CD4-positive, alpha-beta memory T cell (primary cell): Measurements from ENCODE around the gene SOX18. TPM values are rescaled to one million over a fixed set of nuclear protein-coding genes. Genes with fewer than 3 reads are reported as not detected.
"Not testable (repeated sequence)": the region's sequence is repeated elsewhere in the genome, so short reads cannot be mapped to it uniquely, and the experiment has no call there.

Experiments used
- CTCF ChIA-PET: fragments of 350-600 bp; sonication (Branson Sonifier 250); formaldehyde crosslinking; loops from one replicate; lab custom pipeline; 2021; ENCODE audit warnings: inconsistent platforms; ENCODE audit not compliant: partially characterized antibody; lab: Charles Lee
- POLR2A ChIA-PET: fragments of 350-600 bp; sonication (Branson Sonifier 250); formaldehyde crosslinking; loops from one replicate; lab custom pipeline; 2021; ENCODE audit not compliant: partially characterized antibody; lab: Charles Lee
- DNase-seq, 5 donors: peaks; one replicate each; pipeline versions ENCODE4 v3.0.0 to v3.0.0-alpha.2; 2020 to 2022; ENCODE audit warnings: mixed read lengths in 1 of 5
- H3K27ac ChIP-seq: one replicate; pipeline ENCODE4 v1.7.0; 2013; ENCODE audit warnings: low read depth, low read length
- H3K27me3 ChIP-seq: 2 replicates; pipeline ENCODE4 v1.7.0; 2013; ENCODE audit warnings: mild to moderate bottlenecking, low read length, moderate library complexity; ENCODE audit not compliant: insufficient read depth
- H3K36me3 ChIP-seq: 2 replicates; pipeline ENCODE4 v1.7.0; 2013; ENCODE audit warnings: mild to moderate bottlenecking, low read length, moderate library complexity; ENCODE audit not compliant: insufficient read depth
- H3K4me1 ChIP-seq: 2 replicates; pipeline ENCODE4 v1.7.0; 2013; ENCODE audit warnings: mild to moderate bottlenecking, low read length, moderate library complexity; ENCODE audit not compliant: insufficient read depth
- H3K4me3 ChIP-seq, 2 donors: one replicate each; pipeline ENCODE4 v1.7.0; 2013; ENCODE audit warnings: low read length in 2 of 2, mild to moderate bottlenecking in 1 of 2
- H3K9me3 ChIP-seq, 2 donors: one replicate each; pipeline ENCODE4 v1.7.0; 2013; ENCODE audit warnings: low read length in 2 of 2, control low read depth in 1 of 2; ENCODE audit not compliant: control insufficient read depth in 1 of 2
- H3K27ac Mint-ChIP-seq, 7 donors: one replicate each; pipeline ENCODE4 v1.8.0; 2020 to 2021; ENCODE audit warnings: mixed read lengths in 7 of 7, mild to moderate bottlenecking in 6 of 7, inconsistent platforms in 3 of 7, moderate library complexity in 3 of 7
- H3K27me3 Mint-ChIP-seq, 2 donors: one replicate each; pipeline ENCODE4 v1.8.0; 2020 to 2021; ENCODE audit warnings: mixed read lengths in 2 of 2
- H3K36me3 Mint-ChIP-seq, 2 donors: one replicate each; pipeline ENCODE4 v1.8.0; 2020 to 2021; ENCODE audit warnings: mixed read lengths in 2 of 2, inconsistent platforms in 1 of 2, mild to moderate bottlenecking in 1 of 2
- H3K4me1 Mint-ChIP-seq, 4 donors: one replicate each; pipeline ENCODE4 v1.8.0; 2020 to 2021; ENCODE audit warnings: mixed read lengths in 4 of 4, mild to moderate bottlenecking in 1 of 4
- H3K4me3 Mint-ChIP-seq, 8 donors: one replicate each; pipeline ENCODE4 v1.8.0; 2020 to 2021; ENCODE audit warnings: mixed read lengths in 8 of 8, mild to moderate bottlenecking in 7 of 8, moderate library complexity in 6 of 8, inconsistent platforms in 3 of 8
- H3K9me3 Mint-ChIP-seq, 8 donors: one replicate each; pipeline ENCODE4 v1.8.0; 2020 to 2021; ENCODE audit warnings: mixed read lengths in 8 of 8, mild to moderate bottlenecking in 5 of 8, inconsistent platforms in 3 of 8, moderate library complexity in 1 of 8
- intact Hi-C: fragments of 100-400 bp; cut with micrococcal nuclease; formaldehyde crosslinking; loops from one replicate; pipeline ENCODE4 v1.15.1; 2023
- polyA plus RNA-seq, 2 donors: library from polyadenylated mRNA; unstranded; fragments of 300-500 nt; fragmentation: Illumina TruSeq; gene quantifications; one replicate each; pipeline ENCODE4 v1.2.3, GENCODE V29; 2021
- total RNA-seq, 2 experiments: library from RNA; stranded (reverse); gene quantifications; one replicate each; pipeline ENCODE4 v1.2.3, GENCODE V29; 2021

The SOX18 gene
- total and polyA plus RNA-seq, 4 experiments from 2014 or later = not detected

DNA sequence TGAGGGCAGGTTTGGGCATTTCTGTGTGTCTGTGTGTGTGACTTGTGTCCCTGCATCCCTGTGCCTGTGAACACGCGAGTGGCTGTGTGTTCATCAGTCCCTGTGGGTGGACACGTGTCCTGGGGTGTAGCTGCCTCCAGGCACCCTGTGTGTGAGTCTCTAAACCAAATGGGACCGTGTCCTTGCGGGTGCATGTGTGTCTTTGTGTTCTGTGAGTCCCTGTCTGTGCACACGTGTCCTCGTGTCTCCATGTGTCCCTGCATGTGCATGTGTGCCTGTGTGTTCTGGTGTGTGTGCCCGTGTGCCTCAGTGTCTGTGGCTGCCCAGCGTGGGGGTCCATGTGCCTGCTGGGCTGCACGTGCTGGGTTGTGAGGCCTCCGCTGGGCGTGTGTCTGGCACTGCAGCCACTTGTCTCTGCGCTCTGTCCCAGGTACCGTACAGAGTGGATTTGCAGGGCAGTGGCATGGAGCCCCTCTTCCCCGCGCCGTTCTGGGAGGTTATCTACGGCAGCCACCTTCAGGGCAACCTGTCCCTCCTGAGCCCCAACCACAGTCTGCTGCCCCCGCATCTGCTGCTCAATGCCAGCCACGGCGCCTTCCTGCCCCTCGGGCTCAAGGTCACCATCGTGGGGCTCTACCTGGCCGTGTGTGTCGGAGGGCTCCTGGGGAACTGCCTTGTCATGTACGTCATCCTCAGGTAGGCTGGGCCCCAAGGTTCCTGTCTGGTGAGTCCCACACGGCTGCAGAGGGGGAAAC, 43.0 kb upstream of the SOX18 start:
- H3K36me3 ChIP-seq = no peaks in the 10 kb centered on the region
- intact Hi-C loops = no loop called here
- no peak overlapping the region for H3K4me3 ChIP-seq
- Mint-ChIP-seq H3K4me3 (peak overlapping the region in 1 of 8 donors; percentile 49), H3K9me3 (peaks cover 0 to 6% (median 3%) of the 10 kb centered on the region in 8 donors), H3K4me1 (peaks cover 5 to 9% (median 8%) of the 10 kb centered on the region in 4 donors), H3K36me3 (peaks cover 2 to 5% of the 10 kb centered on the region in 2 donors), H3K27me3 (no peaks in the 10 kb centered on the region), H3K27ac (no peak overlapping the region)
- no peaks in the 10 kb centered on the region for H3K9me3 ChIP-seq
- no peak overlapping the region for H3K27ac ChIP-seq
- no peaks in the 10 kb centered on the region for H3K27me3 ChIP-seq
- CTCF ChIA-PET = interaction anchor here (0.9 kb wide), 1 partner anchor 9 kb away, joined by 3 read pairs; the partner anchor contains the start of gene LKAAEAR1
- POLR2A ChIA-PET = no interaction called here
- DNase-seq = no peak
- H3K4me1 ChIP-seq = no peaks in the 10 kb centered on the region

DNA sequence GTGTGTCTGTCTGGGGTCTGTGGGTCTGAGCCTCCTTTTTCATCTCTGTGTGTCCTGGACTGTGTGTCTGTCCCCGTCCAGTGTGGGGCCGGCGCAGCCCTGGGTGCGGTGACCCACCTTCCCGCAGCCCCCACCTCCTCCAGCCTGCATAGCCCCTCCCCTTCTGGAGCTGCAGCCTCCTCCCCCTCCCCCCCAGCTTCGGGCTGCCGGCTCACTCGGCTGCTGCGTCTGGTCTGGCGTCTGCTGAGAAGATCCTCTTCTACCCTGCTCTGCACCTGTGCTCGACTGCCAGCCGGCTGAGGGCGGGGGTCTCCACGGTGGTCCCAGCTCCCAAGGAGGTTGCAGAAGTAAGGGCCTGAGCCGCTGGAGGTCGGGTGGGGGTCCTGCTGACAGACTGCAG, 42.3 kb upstream of the SOX18 start:
- no peak overlapping the region for H3K27ac ChIP-seq
- H3K4me1 ChIP-seq = no peaks in the 10 kb centered on the region
- peak in 1 of 5 donors; percentile 26 for DNase-seq
- POLR2A ChIA-PET = no interaction called here
- no peak overlapping the region for H3K4me3 Mint-ChIP-seq
- no peak overlapping the region for H3K4me3 ChIP-seq
- H3K9me3 Mint-ChIP-seq = peaks cover 0 to 7% (median 3%) of the 10 kb centered on the region in 8 donors
- no peaks in the 10 kb centered on the region for H3K9me3 ChIP-seq
- CTCF ChIA-PET = no interaction called here
- peak overlapping the region in 2 of 7 donors; percentile 13 to 37 for H3K27ac Mint-ChIP-seq
- H3K36me3 Mint-ChIP-seq = peaks cover under 1 to 2% of the 10 kb centered on the region in 2 donors
- no peaks in the 10 kb centered on the region for H3K27me3 ChIP-seq
- no peaks in the 10 kb centered on the region for H3K36me3 ChIP-seq
- intact Hi-C loops = no loop called here
- peaks cover 5 to 9% (median 6%) of the 10 kb centered on the region in 4 donors for H3K4me1 Mint-ChIP-seq
- H3K27me3 Mint-ChIP-seq = no peaks in the 10 kb centered on the region

DNA sequence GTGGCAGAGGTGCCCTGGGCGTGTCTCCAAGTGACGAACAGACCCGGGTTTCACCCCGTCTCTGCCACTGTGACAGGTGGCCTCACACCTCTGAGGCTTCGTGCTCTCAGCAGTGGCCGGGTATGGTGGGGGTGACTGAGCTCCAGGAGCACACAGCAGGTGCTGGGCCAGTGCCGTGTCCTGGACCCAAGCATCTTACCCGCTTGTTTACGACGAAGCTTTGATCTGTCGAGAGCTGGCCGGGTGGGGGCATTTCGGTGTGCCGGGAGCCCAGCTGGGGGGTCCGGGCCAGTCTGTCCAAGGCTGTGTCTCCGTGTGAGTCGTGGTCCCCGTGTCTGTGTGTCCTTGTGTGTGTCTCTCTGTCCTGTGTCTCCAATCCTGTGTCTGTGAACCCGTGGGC, 41.9 kb upstream of the SOX18 start:
- H3K4me3 ChIP-seq = no peak overlapping the region
- H3K9me3 ChIP-seq = no peaks in the 10 kb centered on the region
- no peaks in the 10 kb centered on the region for H3K27me3 ChIP-seq
- peaks cover 4 to 6% (median 5%) of the 10 kb centered on the region in 4 donors for H3K4me1 Mint-ChIP-seq
- H3K27ac Mint-ChIP-seq = peak overlapping the region in 2 of 7 donors; percentile 13 to 37
- no peak overlapping the region for H3K4me3 Mint-ChIP-seq
- ChIA-PET CTCF (no interaction called here), POLR2A (no interaction called here)
- no peaks in the 10 kb centered on the region for H3K4me1 ChIP-seq
- no peaks in the 10 kb centered on the region for H3K36me3 Mint-ChIP-seq
- no peaks in the 10 kb centered on the region for H3K36me3 ChIP-seq
- intact Hi-C loops = no loop called here
- H3K9me3 Mint-ChIP-seq = peaks cover 0 to 12% (median 3%) of the 10 kb centered on the region in 8 donors
- no peak for DNase-seq
- no peak overlapping the region for H3K27ac ChIP-seq
- no peaks in the 10 kb centered on the region for H3K27me3 Mint-ChIP-seq

DNA sequence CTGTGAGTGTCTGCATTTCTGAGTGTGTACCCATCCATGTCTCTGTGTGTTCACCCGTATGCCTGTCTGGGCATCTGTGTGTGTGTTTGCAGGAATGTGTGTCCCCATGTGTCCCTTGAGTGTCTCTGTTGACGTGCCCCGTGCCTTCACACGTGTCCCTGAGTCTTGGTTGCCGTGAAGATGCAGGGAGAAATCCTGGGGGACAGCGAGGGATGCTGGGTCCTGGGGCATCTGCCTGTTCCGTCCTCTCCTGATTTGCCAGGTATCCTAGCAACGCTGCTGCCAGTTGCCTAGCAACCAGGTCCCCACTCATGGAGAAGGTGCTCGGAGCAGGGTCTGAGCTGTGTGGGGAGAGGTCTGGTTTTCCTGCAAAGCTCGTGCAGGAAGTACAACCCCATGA, 40.7 kb upstream of the SOX18 start:
- Histone ChIP-seq H3K4me3 (no peak overlapping the region), H3K9me3 (no peaks in the 10 kb centered on the region), H3K36me3 (no peaks in the 10 kb centered on the region), H3K27ac (no peak overlapping the region), H3K27me3 (no peaks in the 10 kb centered on the region), H3K4me1 (no peaks in the 10 kb centered on the region)
- Mint-ChIP-seq H3K4me3 (no peak overlapping the region), H3K36me3 (no peaks in the 10 kb centered on the region), H3K27ac (no peak overlapping the region), H3K4me1 (peaks cover 0 to 6% (median 5%) of the 10 kb centered on the region in 4 donors), H3K27me3 (no peaks in the 10 kb centered on the region), H3K9me3 (peaks cover 0 to 14% (median 3%) of the 10 kb centered on the region in 8 donors)
- intact Hi-C loops = no loop called here
- ChIA-PET POLR2A (no interaction called here), CTCF (interaction anchor here (1.4 kb wide), 1 partner anchor 31 kb away, joined by 3 read pairs; no protein-coding TSS in a partner anchor)
- no peak for DNase-seq

DNA sequence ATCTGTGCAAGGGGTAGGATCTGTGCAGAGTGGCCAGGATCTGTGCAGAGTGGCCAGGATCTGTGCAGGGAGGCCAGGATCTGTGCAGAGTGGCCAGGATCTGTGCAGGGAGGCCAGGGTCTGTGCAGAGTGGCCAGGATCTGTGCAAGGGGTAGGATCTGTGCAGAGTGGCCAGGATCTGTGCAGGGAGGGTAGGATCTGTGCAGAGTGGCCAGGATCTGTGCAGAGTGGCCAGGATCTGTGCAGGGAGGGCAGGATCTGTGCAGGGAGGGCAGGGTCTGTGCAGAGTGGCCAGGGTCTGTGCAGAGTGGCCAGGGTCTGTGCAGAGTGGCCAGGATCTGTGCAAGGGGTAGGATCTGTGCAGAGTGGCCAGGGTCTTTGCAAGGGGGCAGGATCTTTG, 39.1 kb upstream of the SOX18 start:
- H3K27me3 Mint-ChIP-seq, POLR2A ChIA-PET, H3K9me3 ChIP-seq, H3K36me3 ChIP-seq, H3K27me3 ChIP-seq, H3K36me3 Mint-ChIP-seq, CTCF ChIA-PET, H3K27ac ChIP-seq, H3K4me3 ChIP-seq, intact Hi-C loops, H3K4me1 ChIP-seq, H3K27ac Mint-ChIP-seq, DNase-seq, H3K4me3 Mint-ChIP-seq: not testable (repeated sequence)
- Mint-ChIP-seq H3K9me3 (peaks cover 0 to 14% (median 3%) of the 10 kb centered on the region in 8 donors), H3K4me1 (peaks cover 6 to 15% (median 8%) of the 10 kb centered on the region in 4 donors)

DNA sequence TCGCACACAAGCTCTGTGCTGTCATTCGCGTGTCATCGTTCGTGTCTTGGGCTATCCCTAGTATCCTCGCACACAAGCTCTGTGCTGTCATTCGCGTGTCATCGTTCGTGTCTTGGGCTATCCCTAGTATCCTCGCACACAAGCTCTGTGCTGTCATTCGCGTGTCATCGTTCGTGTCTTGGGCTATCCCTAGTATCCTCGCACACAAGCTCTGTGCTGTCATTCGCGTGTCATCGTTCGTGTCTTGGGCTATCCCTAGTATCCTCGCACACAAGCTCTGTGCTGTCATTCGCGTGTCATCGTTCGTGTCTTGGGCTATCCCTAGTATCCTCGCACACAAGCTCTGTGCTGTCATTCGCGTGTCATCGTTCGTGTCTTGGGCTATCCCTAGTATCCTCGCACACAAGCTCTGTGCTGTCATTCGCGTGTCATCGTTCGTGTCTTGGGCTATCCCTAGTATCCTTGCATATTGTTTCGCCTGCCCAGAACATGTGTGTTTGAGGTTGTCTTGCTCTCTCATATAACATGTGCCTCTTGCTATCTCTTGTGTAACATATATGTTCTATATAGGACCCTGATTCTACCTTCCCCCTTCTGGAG, 37.9 kb upstream of the SOX18 start:
- H3K36me3 ChIP-seq, DNase-seq, H3K27me3 Mint-ChIP-seq, H3K4me3 ChIP-seq, intact Hi-C loops, POLR2A ChIA-PET, H3K36me3 Mint-ChIP-seq, H3K27ac ChIP-seq, H3K27ac Mint-ChIP-seq, H3K9me3 ChIP-seq, H3K4me3 Mint-ChIP-seq, H3K27me3 ChIP-seq: not testable (repeated sequence)
- peaks cover 8 to 19% (median 12%) of the 10 kb centered on the region in 4 donors for H3K4me1 Mint-ChIP-seq
- H3K4me1 ChIP-seq = peaks cover 17% of the 10 kb centered on the region
- CTCF ChIA-PET = interaction anchor here (1.2 kb wide), 1 partner anchor 33 kb away, joined by 3 read pairs; no protein-coding TSS in a partner anchor
- peaks cover 0 to 14% (median 3%) of the 10 kb centered on the region in 8 donors for H3K9me3 Mint-ChIP-seq

DNA sequence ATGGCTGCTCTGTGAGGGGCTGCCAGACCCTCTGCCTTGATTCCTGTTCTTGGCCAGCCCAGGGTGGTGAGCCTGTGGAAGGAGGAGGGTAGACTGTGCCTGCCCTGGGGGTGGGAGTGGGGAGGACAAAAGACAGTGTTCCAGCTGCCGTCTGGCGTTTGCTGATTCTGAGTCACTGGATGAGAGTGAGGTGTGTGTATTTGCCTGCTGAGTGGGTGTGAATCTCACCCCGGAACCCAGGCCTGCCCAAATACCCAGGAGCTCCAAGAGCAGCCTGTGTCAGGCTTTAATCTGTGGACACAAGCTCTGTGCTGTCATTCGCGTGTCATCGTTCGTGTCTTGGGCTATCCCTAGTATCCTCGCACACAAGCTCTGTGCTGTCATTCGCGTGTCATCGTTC, 37.4 kb upstream of the SOX18 start:
- Mint-ChIP-seq H3K27me3 (no peaks in the 10 kb centered on the region), H3K4me3 (peak overlapping the region in 1 of 8 donors; percentile 25), H3K4me1 (peaks cover 7 to 22% (median 14%) of the 10 kb centered on the region in 4 donors), H3K36me3 (no peaks in the 10 kb centered on the region), H3K9me3 (peaks cover 0 to 14% (median 3%) of the 10 kb centered on the region in 8 donors), H3K27ac (no peak overlapping the region)
- Histone ChIP-seq H3K27ac (no peak overlapping the region), H3K4me3 (no peak overlapping the region), H3K36me3 (no peaks in the 10 kb centered on the region), H3K4me1 (peaks cover 21% of the 10 kb centered on the region), H3K9me3 (no peaks in the 10 kb centered on the region), H3K27me3 (no peaks in the 10 kb centered on the region)
- no peak for DNase-seq
- intact Hi-C loops = no loop called here
- POLR2A ChIA-PET = no interaction called here
- CTCF ChIA-PET = interaction anchor here (0.9 to 1.2 kb wide), 2 partner anchors 14 to 34 kb away, joined by 3 read pairs; no protein-coding TSS in a partner anchor
